SIG-M5 (cell line): ENCODE data around the gene PTS.

Experiments
- DNase-seq: peaks from one replicate; lab custom pipeline; 2025; lab: John Stamatoyannopoulos, UW

PTS gene

GRCh38 chr11:112265659-112266409 lies 39.6 kb downstream of the PTS start:
- no peak for DNase-seq

- DNase-seq, result no peak
Measured at GRCh38 chr11:112266410-112266778, 40.2 kb downstream of the PTS start.

GRCh38 chr11:112267188-112267591 lies 41.0 kb downstream of the PTS start:
- no peak for DNase-seq

DNA sequence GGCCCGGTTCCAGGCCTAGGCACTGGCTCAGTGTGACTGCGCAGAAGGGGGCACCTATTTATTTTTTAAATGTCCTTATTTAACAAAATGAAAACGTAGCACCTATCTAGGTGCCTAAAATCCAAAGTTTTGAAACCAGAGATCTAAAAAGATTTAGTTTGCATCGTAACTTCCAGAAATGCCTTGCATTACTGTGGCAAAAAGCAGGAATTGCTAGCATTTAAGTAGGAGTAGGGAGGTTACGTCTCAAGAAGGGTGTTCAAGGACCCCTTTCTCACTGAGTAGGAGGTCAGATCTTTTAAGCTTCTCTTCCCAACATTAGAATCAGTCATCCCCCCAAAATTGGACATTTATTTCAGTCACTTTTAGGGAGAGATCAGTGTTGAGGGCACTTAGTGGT lies 42.2 kb downstream of the PTS start:
- DNase-seq, result no peak

- DNase-seq, result no peak
Measured at GRCh38 chr11:112269139-112269538, 42.9 kb downstream of the PTS start.

GRCh38 chr11:112270551-112271180 lies 44.4 kb downstream of the PTS start:
- no peak for DNase-seq

GRCh38 chr11:112271242-112271641 lies 45.0 kb downstream of the PTS start:
- DNase-seq, result no peak

DNA sequence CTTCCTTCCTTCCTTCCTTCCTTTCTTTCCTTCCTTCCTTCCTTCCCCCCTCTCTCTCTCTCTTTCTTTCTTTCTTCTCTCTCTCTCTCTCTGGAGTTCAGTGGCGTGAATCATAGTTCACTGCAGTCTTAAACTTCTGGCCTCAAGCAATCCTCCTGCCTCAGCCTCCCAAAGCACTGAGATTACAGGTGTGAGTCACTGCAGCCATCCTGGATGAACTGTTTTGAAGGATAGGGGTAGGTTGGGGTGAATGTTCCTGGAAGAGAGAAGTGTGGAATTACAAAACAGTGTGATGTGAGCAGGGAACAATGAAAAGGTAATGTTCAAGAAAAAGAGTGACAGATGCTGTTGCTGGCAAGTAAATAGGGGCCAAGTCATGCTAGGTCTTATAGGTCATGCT lies 46.8 kb downstream of the PTS start:
- no peak for DNase-seq

- no peak for DNase-seq
Measured at GRCh38 chr11:112274007-112274783, 48.0 kb downstream of the PTS start.

DNA sequence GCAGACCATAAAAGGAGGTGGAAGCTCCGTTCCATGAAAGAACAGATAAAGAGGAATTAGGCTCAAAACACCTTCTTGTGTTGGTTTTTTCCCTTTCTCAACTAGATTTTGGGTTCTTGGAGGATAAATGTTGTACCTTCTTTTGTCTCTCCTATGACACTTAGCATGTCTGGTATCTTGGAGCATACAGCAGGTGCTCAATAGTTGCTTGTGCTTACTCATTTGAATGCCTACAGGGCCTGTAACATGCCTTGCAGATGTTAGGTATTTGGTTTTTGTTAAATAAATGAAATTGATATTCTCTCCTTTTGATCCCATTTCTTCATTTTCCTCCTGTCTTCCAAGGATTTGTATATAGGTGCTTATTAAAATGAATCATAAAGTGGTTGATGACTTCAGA lies 50.8 kb downstream of the PTS start:
- DNase-seq, result no peak

DNA sequence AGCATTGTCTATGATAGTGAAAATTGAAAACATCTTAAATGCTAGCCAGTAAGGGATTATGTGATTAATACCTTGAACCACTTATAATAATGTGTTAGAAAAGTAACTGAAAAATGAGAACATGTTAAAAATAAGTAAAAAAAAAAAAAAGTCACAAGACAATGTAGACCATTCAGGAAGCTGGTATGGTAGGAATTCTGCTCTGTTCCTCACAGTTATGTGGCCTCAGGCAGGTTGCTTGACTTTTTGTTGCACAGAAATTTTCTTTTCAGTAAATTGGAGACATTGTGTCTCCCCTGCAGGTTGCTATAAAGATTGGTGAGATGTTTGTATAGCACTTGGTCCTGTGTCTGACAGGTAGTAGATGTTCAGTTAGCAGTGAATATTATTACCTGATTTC lies 51.7 kb downstream of the PTS start:
- DNase-seq, result no peak

DNA sequence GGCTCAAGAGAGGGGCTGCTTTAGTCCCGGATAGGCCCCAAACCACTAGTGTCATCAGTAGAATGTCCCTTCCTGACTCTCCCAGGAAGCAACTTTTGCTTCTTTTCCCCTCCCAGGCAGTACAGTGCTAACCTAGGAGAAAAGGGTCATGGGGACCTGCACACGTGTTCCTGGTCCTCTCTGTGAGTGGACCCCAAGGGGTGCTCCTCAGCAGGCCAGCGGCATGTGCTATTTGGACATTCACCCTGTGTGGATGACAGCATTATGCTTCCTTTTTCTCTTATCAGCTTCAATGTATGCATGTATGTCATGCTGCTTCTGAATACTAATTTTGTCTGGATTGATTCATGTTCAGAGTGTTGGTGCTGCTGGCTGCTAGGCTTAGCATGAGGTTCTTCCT lies 52.6 kb downstream of the PTS start:
- DNase-seq, result no peak

- DNase-seq, result no peak
Measured at GRCh38 chr11:112279901-112280267, 53.7 kb downstream of the PTS start.

GRCh38 chr11:112280268-112281126 lies 54.3 kb downstream of the PTS start:
- DNase-seq, result peak; percentile 13

- no peak for DNase-seq
Measured at GRCh38 chr11:112281726-112282125, 55.5 kb downstream of the PTS start.
